Measurements from ENCODE around the gene FILIP1L. TPM values are rescaled to one million over a fixed set of nuclear protein-coding genes. Genes with fewer than 3 reads are reported as not detected.
A peak's percentile ranks its signal among the peaks of the same experiment; 100 is the strongest.

FILIP1L gene
- total RNA-seq, 1 experiment from 2014 or later, result 0.07 TPM

GRCh38 chr3:100060685-100061484, 53.4 kb downstream of the FILIP1L start:
- Histone ChIP-seq H3K79me2 (ENCODE audit: insufficient read depth, low read length) (no peaks in the 10 kb centered on the region), H3K4me1 (ENCODE audit: insufficient read depth, low read length) (no peaks in the 10 kb centered on the region), H3K4ac (ENCODE audit: low read depth, low read length) (no peak overlapping the region), H4K8ac (replicated peaks; ENCODE audit: insufficient read length, low read depth, low read length) (no peak overlapping the region), H4K20me1 (ENCODE audit: control insufficient read depth, insufficient read depth, insufficient read length) (no peaks in the 10 kb centered on the region), H3K27me3 (ENCODE audit: insufficient read depth, low read length) (no peaks in the 10 kb centered on the region), H3K79me1 (ENCODE audit: insufficient read depth, low read depth, low read length, poor library complexity, severe bottlenecking) (no peaks in the 10 kb centered on the region), H3K23me2 (ENCODE audit: insufficient read length, low read depth, low read length, poor library complexity, severe bottlenecking) (no peaks in the 10 kb centered on the region), H3K9ac (ENCODE audit: extremely low read depth, insufficient read length, low read length) (no peak overlapping the region), H3K27ac (ENCODE audit: insufficient read length, low read depth, low read length) (no peak overlapping the region), H3K9me3 (ENCODE audit: control insufficient read depth, low read depth, low read length) (no peaks in the 10 kb centered on the region), H2AK5ac (ENCODE audit: insufficient read length, low read length) (no peak overlapping the region), H3K56ac (ENCODE audit: insufficient read length, low read depth, low read length) (no peak overlapping the region), H2BK20ac (ENCODE audit: low read depth, low read length, poor library complexity, severe bottlenecking) (no peak overlapping the region), H3T11ph (ENCODE audit: low read length) (no peak overlapping the region), H3K18ac (ENCODE audit: insufficient read length, low read depth, low read length) (no peak overlapping the region), H3K23ac (ENCODE audit: insufficient read length, low read depth, low read length) (no peak overlapping the region), H2BK120ac (ENCODE audit: low read depth, low read length, poor library complexity, severe bottlenecking) (no peak overlapping the region), H4K5ac (ENCODE audit: insufficient read length, low read depth, low read length) (no peak overlapping the region), H2BK12ac (ENCODE audit: insufficient read length, low read depth, low read length) (no peak overlapping the region), H4K91ac (ENCODE audit: insufficient read length, low read depth, low read length) (no peak overlapping the region), H3K4me2 (ENCODE audit: insufficient read depth, insufficient read length, low read length) (no peak overlapping the region), H3K14ac (ENCODE audit: insufficient read depth, low read length) (no peak overlapping the region), H2BK15ac (ENCODE audit: low read depth, low read length) (no peak overlapping the region), H2AFZ (ENCODE audit: low read length) (no peak overlapping the region), H2BK5ac (ENCODE audit: insufficient read length, low read length) (no peak overlapping the region)
- DNase-seq, result no peak
- Mint-ChIP-seq H3K4me1 (no peaks in the 10 kb centered on the region), H3K36me3 (ENCODE audit: insufficient read depth in 1 of 3, low read depth in 3 of 3) (peaks cover 0 to under 1% (median 0%) of the 10 kb centered on the region in 3 experiments; a peak in 2 of 7 replicates), H3K9me3 (no peaks in the 10 kb centered on the region), H3K27ac (peak overlapping the region in 1 of 3 experiments; percentile 91; a peak in 1 of 7 replicates), H3K4me3 (no peak overlapping the region), H3K27me3 (ENCODE audit: low read depth) (no peaks in the 10 kb centered on the region)
- no peak for TF ChIP-seq CTCF (conservative IDR thresholded peaks at IDR 0.05)
- WGBS (ENCODE audit: extremely low coverage, insufficient read length, low lambda C conversion rate), result no CpG with 5 or more reads among the region's 7 CpGs
